K562 (cell line): Measurements from ENCODE around the gene INTS6. TPM values are rescaled to one million over a fixed set of nuclear protein-coding genes. Genes with fewer than 3 reads are reported as not detected.

Experiments used
- ESRRA ChIP-seq: fragments of 450-650 bp; IDR thresholded peaks from 2 replicates; pipeline ENCODE4 v1.6.1; 2014; ENCODE audit warnings: low read depth, mild to moderate bottlenecking, moderate library complexity, borderline replicate concordance
- SMARCA5 ChIP-seq: fragments of 450-650 bp; IDR thresholded peaks from 2 replicates; pipeline ENCODE4 v1.6.1; 2016
- polyA plus RNA-seq, 8 experiments: library from polyadenylated mRNA; depleted of rRNA in 4 of 8; stranded (reverse) in 5 of 8; unstranded in 3 of 8; fragments of >200 nt; fragmentation: Nextera tagmentation in 2 of 8; fragmentation: Illumina TruSeq in 1 of 8; extraction: Ambion mirVana in 2 of 8; extraction: Trizol in 1 of 8; gene quantifications; 2 replicates each; pipeline versions ENCODE4 v1.2.1 to v1.2.3, GENCODE V29; 2011 to 2014; ENCODE audit warnings: inconsistent platforms in 1 of 8, missing spikeins in 1 of 8
- total RNA-seq, 7 experiments: library from RNA; depleted of rRNA in 6 of 7; stranded (reverse); fragments of >200 nt in 6 of 7; fragmentation: Illumina TruSeq in 2 of 7; extraction: Trizol in 2 of 7; gene quantifications; 2 replicates each; pipeline versions ENCODE4 v1.2.1 to v1.2.3, GENCODE V29; 2011 to 2021; ENCODE audit warnings: low replicate concordance in 1 of 7
- TF ChIP-seq, protein P1 (sequence below): fragments of 200-800 bp; sonication (Bioruptor generic); IDR thresholded peaks from 2 replicates; pipeline ENCODE4 v1.6.1; 2016; ENCODE audit warnings: missing genetic modification characterization, missing compliant biosample characterization
- TF ChIP-seq, protein P2 (sequence below), 2 experiments: fragments of 450-650 bp in 1 of 2; sonication (generic) in 1 of 2; formaldehyde crosslinking in 1 of 2; IDR thresholded peaks in 1 of 2; conservative IDR thresholded peaks in 1 of 2; 2 replicates each; pipeline versions ENCODE4 v1.6.1 to v1.8.1; 2016 to 2023; ENCODE audit warnings: mild to moderate bottlenecking in 2 of 2, moderate library complexity in 2 of 2, inconsistent platforms in 1 of 2, missing genetic modification reagents in 1 of 2

The INTS6 gene
- total and polyA plus RNA-seq, 9 of the 15 experiments (the other 6 are each of a cell fraction or from before 2014, with no cell fraction given), result 3.7 to 29.8 (median 16.1) TPM

DNA sequence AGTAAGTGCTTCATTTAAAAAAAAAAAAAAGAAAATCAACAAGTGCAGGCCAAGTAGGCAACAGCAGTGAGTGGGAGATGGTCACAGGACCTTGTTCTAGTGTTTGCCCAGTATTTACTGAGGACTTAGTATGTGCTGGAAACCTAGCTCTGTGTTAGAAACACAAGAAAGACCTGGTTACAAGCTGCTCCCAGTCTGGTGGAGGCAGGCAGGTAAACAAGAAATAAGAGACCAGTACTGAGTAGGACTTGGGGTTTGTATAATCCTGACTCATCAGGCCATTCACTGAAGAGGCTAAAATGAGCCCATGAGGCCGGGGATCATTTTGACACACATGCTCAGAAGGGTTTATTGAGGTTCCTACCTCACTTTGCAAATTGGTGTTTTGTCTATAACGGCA is 134.8 kb downstream of the INTS6 start (continued):
- TF ChIP-seq, protein P1, sequence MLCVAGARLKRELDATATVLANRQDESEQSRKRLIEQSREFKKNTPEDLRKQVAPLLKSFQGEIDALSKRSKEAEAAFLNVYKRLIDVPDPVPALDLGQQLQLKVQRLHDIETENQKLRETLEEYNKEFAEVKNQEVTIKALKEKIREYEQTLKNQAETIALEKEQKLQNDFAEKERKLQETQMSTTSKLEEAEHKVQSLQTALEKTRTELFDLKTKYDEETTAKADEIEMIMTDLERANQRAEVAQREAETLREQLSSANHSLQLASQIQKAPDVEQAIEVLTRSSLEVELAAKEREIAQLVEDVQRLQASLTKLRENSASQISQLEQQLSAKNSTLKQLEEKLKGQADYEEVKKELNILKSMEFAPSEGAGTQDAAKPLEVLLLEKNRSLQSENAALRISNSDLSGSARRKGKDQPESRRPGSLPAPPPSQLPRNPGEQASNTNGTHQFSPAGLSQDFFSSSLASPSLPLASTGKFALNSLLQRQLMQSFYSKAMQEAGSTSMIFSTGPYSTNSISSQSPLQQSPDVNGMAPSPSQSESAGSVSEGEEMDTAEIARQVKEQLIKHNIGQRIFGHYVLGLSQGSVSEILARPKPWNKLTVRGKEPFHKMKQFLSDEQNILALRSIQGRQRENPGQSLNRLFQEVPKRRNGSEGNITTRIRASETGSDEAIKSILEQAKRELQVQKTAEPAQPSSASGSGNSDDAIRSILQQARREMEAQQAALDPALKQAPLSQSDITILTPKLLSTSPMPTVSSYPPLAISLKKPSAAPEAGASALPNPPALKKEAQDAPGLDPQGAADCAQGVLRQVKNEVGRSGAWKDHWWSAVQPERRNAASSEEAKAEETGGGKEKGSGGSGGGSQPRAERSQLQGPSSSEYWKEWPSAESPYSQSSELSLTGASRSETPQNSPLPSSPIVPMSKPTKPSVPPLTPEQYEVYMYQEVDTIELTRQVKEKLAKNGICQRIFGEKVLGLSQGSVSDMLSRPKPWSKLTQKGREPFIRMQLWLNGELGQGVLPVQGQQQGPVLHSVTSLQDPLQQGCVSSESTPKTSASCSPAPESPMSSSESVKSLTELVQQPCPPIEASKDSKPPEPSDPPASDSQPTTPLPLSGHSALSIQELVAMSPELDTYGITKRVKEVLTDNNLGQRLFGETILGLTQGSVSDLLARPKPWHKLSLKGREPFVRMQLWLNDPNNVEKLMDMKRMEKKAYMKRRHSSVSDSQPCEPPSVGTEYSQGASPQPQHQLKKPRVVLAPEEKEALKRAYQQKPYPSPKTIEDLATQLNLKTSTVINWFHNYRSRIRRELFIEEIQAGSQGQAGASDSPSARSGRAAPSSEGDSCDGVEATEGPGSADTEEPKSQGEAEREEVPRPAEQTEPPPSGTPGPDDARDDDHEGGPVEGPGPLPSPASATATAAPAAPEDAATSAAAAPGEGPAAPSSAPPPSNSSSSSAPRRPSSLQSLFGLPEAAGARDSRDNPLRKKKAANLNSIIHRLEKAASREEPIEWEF, result no peak
- TF ChIP-seq, protein P2, sequence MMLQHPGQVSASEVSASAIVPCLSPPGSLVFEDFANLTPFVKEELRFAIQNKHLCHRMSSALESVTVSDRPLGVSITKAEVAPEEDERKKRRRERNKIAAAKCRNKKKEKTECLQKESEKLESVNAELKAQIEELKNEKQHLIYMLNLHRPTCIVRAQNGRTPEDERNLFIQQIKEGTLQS (IDR thresholded peaks at IDR 0.05), result no peak
- TF ChIP-seq, protein P2 (CRISPR knock-in tag; conservative IDR thresholded peaks at IDR 0.05), result no peak
- TF ChIP-seq ESRRA (no peak), SMARCA5 (no peak)
